ENCODE measurements around the gene DHX34. TPM values are rescaled to one million over a fixed set of nuclear protein-coding genes. Genes with fewer than 3 reads are reported as not detected.

The DHX34 gene
- total RNA-seq, 4 donors from 2014 or later, result 10.7 to 20.8 (median 17.7) TPM

GRCh38 chr19:47404334-47405196 is 55.5 kb downstream of the DHX34 start:
- Histone ChIP-seq H3K4me3 (no peak overlapping the region), H3K4me1 (peaks cover 0 to 5% (median 0%) of the 10 kb centered on the region in 3 donors), H3K36me3 (no peaks in the 10 kb centered on the region), H3K27ac (no peak overlapping the region), H3K9me3 (no peaks in the 10 kb centered on the region), H3K27me3 (peaks cover 0 to 57% (median 0%) of the 10 kb centered on the region in 4 donors)
- no peak for TF ChIP-seq POLR2A (IDR thresholded peaks at IDR 0.05)
- TF ChIP-seq, protein P1, sequence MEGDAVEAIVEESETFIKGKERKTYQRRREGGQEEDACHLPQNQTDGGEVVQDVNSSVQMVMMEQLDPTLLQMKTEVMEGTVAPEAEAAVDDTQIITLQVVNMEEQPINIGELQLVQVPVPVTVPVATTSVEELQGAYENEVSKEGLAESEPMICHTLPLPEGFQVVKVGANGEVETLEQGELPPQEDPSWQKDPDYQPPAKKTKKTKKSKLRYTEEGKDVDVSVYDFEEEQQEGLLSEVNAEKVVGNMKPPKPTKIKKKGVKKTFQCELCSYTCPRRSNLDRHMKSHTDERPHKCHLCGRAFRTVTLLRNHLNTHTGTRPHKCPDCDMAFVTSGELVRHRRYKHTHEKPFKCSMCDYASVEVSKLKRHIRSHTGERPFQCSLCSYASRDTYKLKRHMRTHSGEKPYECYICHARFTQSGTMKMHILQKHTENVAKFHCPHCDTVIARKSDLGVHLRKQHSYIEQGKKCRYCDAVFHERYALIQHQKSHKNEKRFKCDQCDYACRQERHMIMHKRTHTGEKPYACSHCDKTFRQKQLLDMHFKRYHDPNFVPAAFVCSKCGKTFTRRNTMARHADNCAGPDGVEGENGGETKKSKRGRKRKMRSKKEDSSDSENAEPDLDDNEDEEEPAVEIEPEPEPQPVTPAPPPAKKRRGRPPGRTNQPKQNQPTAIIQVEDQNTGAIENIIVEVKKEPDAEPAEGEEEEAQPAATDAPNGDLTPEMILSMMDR (IDR thresholded peaks at IDR 0.05), result no peak
- 65 to 67% methylated on average over 8 to 9 of the region's 9 CpGs for WGBS, 2 donors
- DNase-seq, result no peak
- intact Hi-C loops (cut with DNase I), result loop anchor here (10.0 kb wide), 1 partner anchor 110 kb away; no protein-coding TSS in a partner anchor

- intact Hi-C loops (cut with DNase I), result loop anchor here (10.0 kb wide), 1 partner anchor 110 kb away; no protein-coding TSS in a partner anchor
- 83 to 90% methylated on average over 4 of the region's 4 CpGs for WGBS, 2 donors
Observed at GRCh38 chr19:47405197-47405550, 56.1 kb downstream of the DHX34 start.

DNA sequence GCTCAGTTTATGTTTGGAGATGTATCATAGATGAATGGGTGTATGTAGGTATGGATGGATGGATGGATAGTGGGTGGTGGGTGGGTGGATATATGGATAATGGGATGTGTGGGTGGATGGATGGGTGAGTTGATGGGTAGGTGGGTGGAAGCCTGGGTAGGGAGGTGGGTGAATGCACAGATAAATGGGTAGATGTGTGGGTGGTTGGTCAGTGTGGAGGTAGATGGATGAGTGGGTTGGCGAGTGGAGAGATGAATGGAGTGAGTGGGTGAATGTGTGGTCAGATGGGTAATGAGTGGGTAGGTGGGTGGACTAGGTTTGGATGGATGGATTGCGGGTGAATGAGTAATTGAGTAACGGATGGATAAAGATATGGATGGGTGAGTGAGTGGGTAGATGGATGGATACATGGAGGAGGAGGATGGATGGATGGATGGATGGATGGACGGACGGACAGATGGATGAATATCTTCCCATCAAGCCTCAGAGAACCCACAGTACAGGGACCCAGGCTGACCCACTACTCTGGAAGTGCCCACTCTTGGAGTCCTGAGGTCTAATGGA is 56.8 kb downstream of the DHX34 start:
- Histone ChIP-seq H3K4me3 (no peak overlapping the region), H3K27me3 (peaks cover 0 to 57% (median 0%) of the 10 kb centered on the region in 4 donors), H3K27ac (no peak overlapping the region), H3K4me1 (peaks cover 0 to 5% (median 0%) of the 10 kb centered on the region in 3 donors), H3K36me3 (no peaks in the 10 kb centered on the region), H3K9me3 (no peaks in the 10 kb centered on the region)
- no peak for TF ChIP-seq POLR2A (IDR thresholded peaks at IDR 0.05)
- 82 to 85% methylated on average over 5 of the region's 5 CpGs for WGBS, 2 donors
- intact Hi-C loops (cut with DNase I), result loop anchor here (10.0 kb wide), 1 partner anchor 111 kb away; no protein-coding TSS in a partner anchor
- no peak for DNase-seq

More at GRCh38 chr19:47405197-47405550, 56.1 kb downstream of the DHX34 start:
- no peak overlapping the region for H3K4me3 ChIP-seq
- H3K36me3 ChIP-seq, result no peaks in the 10 kb centered on the region
- peaks cover 0 to 57% (median 0%) of the 10 kb centered on the region in 4 donors for H3K27me3 ChIP-seq
- TF ChIP-seq POLR2A (IDR thresholded peaks at IDR 0.05), result no peak
- TF ChIP-seq, protein P1 (IDR thresholded peaks at IDR 0.05), result no peak
- no peaks in the 10 kb centered on the region for H3K9me3 ChIP-seq
- H3K27ac ChIP-seq, result no peak overlapping the region
- DNase-seq, result no peak
- peaks cover 0 to 5% (median 0%) of the 10 kb centered on the region in 3 donors for H3K4me1 ChIP-seq

- 10 to 15% methylated on average over 21 to 23 of the region's 47 CpGs for WGBS, 2 donors
- Histone ChIP-seq H3K9me3 (no peaks in the 10 kb centered on the region), H3K27ac (no peak overlapping the region), H3K36me3 (no peaks in the 10 kb centered on the region), H3K4me3 (no peak overlapping the region), H3K27me3 (peaks cover 0 to 63% (median 0%) of the 10 kb centered on the region in 4 donors), H3K4me1 (peaks cover 0 to 5% (median 0%) of the 10 kb centered on the region in 3 donors)
- intact Hi-C loops (cut with DNase I), result loop anchor here (10.0 kb wide), 1 partner anchor 112 kb away; no protein-coding TSS in a partner anchor
- no peak for DNase-seq
- no peak for TF ChIP-seq POLR2A (IDR thresholded peaks at IDR 0.05)
- TF ChIP-seq, protein P1 (IDR thresholded peaks at IDR 0.05), result no peak
Observed at GRCh38 chr19:47406711-47407416, 57.7 kb downstream of the DHX34 start.

- 0% methylated on average over 4 of the region's 14 CpGs; no CpG with 5 or more reads in 1 of the 2 donors for WGBS, 2 donors
- peaks cover 0 to 5% (median 0%) of the 10 kb centered on the region in 3 donors for H3K4me1 ChIP-seq
- peaks cover 0 to 68% (median 0%) of the 10 kb centered on the region in 4 donors for H3K27me3 ChIP-seq
- TF ChIP-seq POLR2A (IDR thresholded peaks at IDR 0.05), result no peak
- TF ChIP-seq, protein P1 (IDR thresholded peaks at IDR 0.05), result no peak
- no peak overlapping the region for H3K27ac ChIP-seq
- H3K9me3 ChIP-seq, result no peaks in the 10 kb centered on the region
- intact Hi-C loops (cut with DNase I), result loop anchor here (10.0 kb wide), 1 partner anchor 113 kb away; no protein-coding TSS in a partner anchor
- H3K4me3 ChIP-seq, result no peak overlapping the region
- no peak for DNase-seq
- no peaks in the 10 kb centered on the region for H3K36me3 ChIP-seq
Observed at GRCh38 chr19:47407417-47407774, 58.3 kb downstream of the DHX34 start.

Data from esophagus squamous epithelium (tissue), 5 donors.